Measurements from ENCODE around the gene WASL.

WASL gene

GRCh38 chr7:123770378-123770777 lies 21.6 kb upstream of the WASL start:
- Histone ChIP-seq H3K36me3 (ENCODE audit: control insufficient read depth in 5 of 5, insufficient read depth in 5 of 5, low read length in 5 of 5) (no peaks in the 10 kb centered on the region), H3K9me3 (ENCODE audit: control insufficient read depth in 5 of 5, low read length in 5 of 5) (no peaks in the 10 kb centered on the region), H3K4me3 (ENCODE audit: low read depth in 1 of 5, low read length in 5 of 5) (no peak overlapping the region), H3K27ac (ENCODE audit: low read depth, low read length) (no peak overlapping the region), H3K9ac (ENCODE audit: low read length in 5 of 5) (no peak overlapping the region), H3K27me3 (ENCODE audit: control insufficient read depth in 5 of 5, insufficient read depth in 4 of 5, low read length in 5 of 5) (peaks cover 0 to 5% (median 0%) of the 10 kb centered on the region in 5 donors), H3K4me1 (ENCODE audit: control insufficient read depth in 5 of 5, insufficient read depth in 5 of 5, low read length in 5 of 5) (no peaks in the 10 kb centered on the region)

- no peak overlapping the region for H3K27ac ChIP-seq (ENCODE audit: low read depth, low read length)
- H3K9ac ChIP-seq (ENCODE audit: low read length in 5 of 5): no peak overlapping the region
- no peaks in the 10 kb centered on the region for H3K9me3 ChIP-seq (ENCODE audit: control insufficient read depth in 5 of 5, low read length in 5 of 5)
- no peak overlapping the region for H3K4me3 ChIP-seq (ENCODE audit: low read depth in 1 of 5, low read length in 5 of 5)
- no peaks in the 10 kb centered on the region for H3K36me3 ChIP-seq (ENCODE audit: control insufficient read depth in 5 of 5, insufficient read depth in 5 of 5, low read length in 5 of 5)
- H3K4me1 ChIP-seq (ENCODE audit: control insufficient read depth in 5 of 5, insufficient read depth in 5 of 5, low read length in 5 of 5): no peaks in the 10 kb centered on the region
- peaks cover 0 to 4% (median 0%) of the 10 kb centered on the region in 5 donors for H3K27me3 ChIP-seq (ENCODE audit: control insufficient read depth in 5 of 5, insufficient read depth in 4 of 5, low read length in 5 of 5)
Measured at GRCh38 chr7:123769371-123769770, 20.6 kb upstream of the WASL start.

GRCh38 chr7:123768493-123768892 lies 19.7 kb upstream of the WASL start:
- Histone ChIP-seq H3K4me1 (ENCODE audit: control insufficient read depth in 5 of 5, insufficient read depth in 5 of 5, low read length in 5 of 5) (no peaks in the 10 kb centered on the region), H3K27ac (ENCODE audit: low read depth, low read length) (no peak overlapping the region), H3K4me3 (ENCODE audit: low read depth in 1 of 5, low read length in 5 of 5) (no peak overlapping the region), H3K9me3 (ENCODE audit: control insufficient read depth in 5 of 5, low read length in 5 of 5) (no peaks in the 10 kb centered on the region), H3K36me3 (ENCODE audit: control insufficient read depth in 5 of 5, insufficient read depth in 5 of 5, low read length in 5 of 5) (no peaks in the 10 kb centered on the region), H3K9ac (ENCODE audit: low read length in 5 of 5) (no peak overlapping the region), H3K27me3 (ENCODE audit: control insufficient read depth in 5 of 5, insufficient read depth in 4 of 5, low read length in 5 of 5) (peaks cover 0 to 3% (median 0%) of the 10 kb centered on the region in 5 donors)

GRCh38 chr7:123763191-123763661 lies 14.4 kb upstream of the WASL start:
- Histone ChIP-seq H3K9ac (ENCODE audit: low read length in 5 of 5) (no peak overlapping the region), H3K27ac (ENCODE audit: low read depth, low read length) (no peak overlapping the region), H3K36me3 (ENCODE audit: control insufficient read depth in 5 of 5, insufficient read depth in 5 of 5, low read length in 5 of 5) (no peaks in the 10 kb centered on the region), H3K4me1 (ENCODE audit: control insufficient read depth in 5 of 5, insufficient read depth in 5 of 5, low read length in 5 of 5) (no peaks in the 10 kb centered on the region), H3K27me3 (ENCODE audit: control insufficient read depth in 5 of 5, insufficient read depth in 4 of 5, low read length in 5 of 5) (peaks cover 0 to 3% (median 0%) of the 10 kb centered on the region in 5 donors), H3K4me3 (ENCODE audit: low read depth in 1 of 5, low read length in 5 of 5) (no peak overlapping the region), H3K9me3 (ENCODE audit: control insufficient read depth in 5 of 5, low read length in 5 of 5) (no peaks in the 10 kb centered on the region)

- Histone ChIP-seq H3K9ac (ENCODE audit: low read length in 5 of 5) (no peak overlapping the region), H3K36me3 (ENCODE audit: control insufficient read depth in 5 of 5, insufficient read depth in 5 of 5, low read length in 5 of 5) (no peaks in the 10 kb centered on the region), H3K27me3 (ENCODE audit: control insufficient read depth in 5 of 5, insufficient read depth in 4 of 5, low read length in 5 of 5) (peaks cover 0 to 3% (median 0%) of the 10 kb centered on the region in 5 donors), H3K27ac (ENCODE audit: low read depth, low read length) (no peak overlapping the region), H3K4me3 (ENCODE audit: low read depth in 1 of 5, low read length in 5 of 5) (no peak overlapping the region), H3K4me1 (ENCODE audit: control insufficient read depth in 5 of 5, insufficient read depth in 5 of 5, low read length in 5 of 5) (no peaks in the 10 kb centered on the region), H3K9me3 (ENCODE audit: control insufficient read depth in 5 of 5, low read length in 5 of 5) (no peaks in the 10 kb centered on the region)
Measured at GRCh38 chr7:123761729-123762128, 12.9 kb upstream of the WASL start.

- no peak overlapping the region for H3K9ac ChIP-seq (ENCODE audit: low read length in 5 of 5)
- H3K9me3 ChIP-seq (ENCODE audit: control insufficient read depth in 5 of 5, low read length in 5 of 5): no peaks in the 10 kb centered on the region
- H3K4me3 ChIP-seq (ENCODE audit: low read depth in 1 of 5, low read length in 5 of 5): no peak overlapping the region
- H3K36me3 ChIP-seq (ENCODE audit: control insufficient read depth in 5 of 5, insufficient read depth in 5 of 5, low read length in 5 of 5): no peaks in the 10 kb centered on the region
- no peaks in the 10 kb centered on the region for H3K4me1 ChIP-seq (ENCODE audit: control insufficient read depth in 5 of 5, insufficient read depth in 5 of 5, low read length in 5 of 5)
- H3K27ac ChIP-seq (ENCODE audit: low read depth, low read length): no peak overlapping the region
- no peaks in the 10 kb centered on the region for H3K27me3 ChIP-seq (ENCODE audit: control insufficient read depth in 5 of 5, insufficient read depth in 4 of 5, low read length in 5 of 5)
Measured at GRCh38 chr7:123757095-123757494, 8.3 kb upstream of the WASL start.

- Histone ChIP-seq H3K27ac (ENCODE audit: low read depth, low read length) (no peak overlapping the region), H3K36me3 (ENCODE audit: control insufficient read depth in 5 of 5, insufficient read depth in 5 of 5, low read length in 5 of 5) (no peaks in the 10 kb centered on the region), H3K27me3 (ENCODE audit: control insufficient read depth in 5 of 5, insufficient read depth in 4 of 5, low read length in 5 of 5) (no peaks in the 10 kb centered on the region), H3K9ac (ENCODE audit: low read length in 5 of 5) (no peak overlapping the region), H3K4me3 (ENCODE audit: low read depth in 1 of 5, low read length in 5 of 5) (no peak overlapping the region), H3K4me1 (ENCODE audit: control insufficient read depth in 5 of 5, insufficient read depth in 5 of 5, low read length in 5 of 5) (peaks cover 0 to 4% (median 0%) of the 10 kb centered on the region in 5 donors), H3K9me3 (ENCODE audit: control insufficient read depth in 5 of 5, low read length in 5 of 5) (no peaks in the 10 kb centered on the region)
Measured at GRCh38 chr7:123755338-123755737, 6.5 kb upstream of the WASL start.

- no peaks in the 10 kb centered on the region for H3K36me3 ChIP-seq (ENCODE audit: control insufficient read depth in 5 of 5, insufficient read depth in 5 of 5, low read length in 5 of 5)
- peaks cover 0 to 13% (median 7%) of the 10 kb centered on the region in 5 donors for H3K4me1 ChIP-seq (ENCODE audit: control insufficient read depth in 5 of 5, insufficient read depth in 5 of 5, low read length in 5 of 5)
- H3K9me3 ChIP-seq (ENCODE audit: control insufficient read depth in 5 of 5, low read length in 5 of 5): no peaks in the 10 kb centered on the region
- no peak overlapping the region for H3K4me3 ChIP-seq (ENCODE audit: low read depth in 1 of 5, low read length in 5 of 5)
- no peak overlapping the region for H3K9ac ChIP-seq (ENCODE audit: low read length in 5 of 5)
- no peak overlapping the region for H3K27ac ChIP-seq (ENCODE audit: low read depth, low read length)
- H3K27me3 ChIP-seq (ENCODE audit: control insufficient read depth in 5 of 5, insufficient read depth in 4 of 5, low read length in 5 of 5): no peaks in the 10 kb centered on the region
Measured at GRCh38 chr7:123754271-123754871, 5.6 kb upstream of the WASL start.

- H3K27ac ChIP-seq (ENCODE audit: low read depth, low read length): no peak overlapping the region
- H3K4me1 ChIP-seq (ENCODE audit: control insufficient read depth in 5 of 5, insufficient read depth in 5 of 5, low read length in 5 of 5): peaks cover 0 to 19% (median 15%) of the 10 kb centered on the region in 5 donors
- no peak overlapping the region for H3K4me3 ChIP-seq (ENCODE audit: low read depth in 1 of 5, low read length in 5 of 5)
- no peak overlapping the region for H3K9ac ChIP-seq (ENCODE audit: low read length in 5 of 5)
- H3K36me3 ChIP-seq (ENCODE audit: control insufficient read depth in 5 of 5, insufficient read depth in 5 of 5, low read length in 5 of 5): no peaks in the 10 kb centered on the region
- H3K9me3 ChIP-seq (ENCODE audit: control insufficient read depth in 5 of 5, low read length in 5 of 5): no peaks in the 10 kb centered on the region
- no peaks in the 10 kb centered on the region for H3K27me3 ChIP-seq (ENCODE audit: control insufficient read depth in 5 of 5, insufficient read depth in 4 of 5, low read length in 5 of 5)
Measured at GRCh38 chr7:123752534-123752933, 3.7 kb upstream of the WASL start.

GRCh38 chr7:123751821-123752220 lies 3.0 kb upstream of the WASL start:
- H3K27me3 ChIP-seq (ENCODE audit: control insufficient read depth in 5 of 5, insufficient read depth in 4 of 5, low read length in 5 of 5): no peaks in the 10 kb centered on the region
- H3K9me3 ChIP-seq (ENCODE audit: control insufficient read depth in 5 of 5, low read length in 5 of 5): no peaks in the 10 kb centered on the region
- H3K9ac ChIP-seq (ENCODE audit: low read length in 5 of 5): no peak overlapping the region
- H3K36me3 ChIP-seq (ENCODE audit: control insufficient read depth in 5 of 5, insufficient read depth in 5 of 5, low read length in 5 of 5): no peaks in the 10 kb centered on the region
- H3K27ac ChIP-seq (ENCODE audit: low read depth, low read length): no peak overlapping the region
- H3K4me1 ChIP-seq (ENCODE audit: control insufficient read depth in 5 of 5, insufficient read depth in 5 of 5, low read length in 5 of 5): peaks cover 0 to 26% (median 22%) of the 10 kb centered on the region in 5 donors
- H3K4me3 ChIP-seq (ENCODE audit: low read depth in 1 of 5, low read length in 5 of 5): no peak overlapping the region

Measured in subcutaneous abdominal adipose tissue (tissue), 5 donors.